CD4-positive, alpha-beta T cell treated with Interferon alpha-2 for 1 hour (primary cell): Measurements from ENCODE around the gene EPHB1.

ENCODE experiments used
- DNase-seq, 2 donors: peaks; one replicate each; pipeline ENCODE4 v3.0.0-alpha.2; 2020 to 2022

EPHB1 gene

DNA sequence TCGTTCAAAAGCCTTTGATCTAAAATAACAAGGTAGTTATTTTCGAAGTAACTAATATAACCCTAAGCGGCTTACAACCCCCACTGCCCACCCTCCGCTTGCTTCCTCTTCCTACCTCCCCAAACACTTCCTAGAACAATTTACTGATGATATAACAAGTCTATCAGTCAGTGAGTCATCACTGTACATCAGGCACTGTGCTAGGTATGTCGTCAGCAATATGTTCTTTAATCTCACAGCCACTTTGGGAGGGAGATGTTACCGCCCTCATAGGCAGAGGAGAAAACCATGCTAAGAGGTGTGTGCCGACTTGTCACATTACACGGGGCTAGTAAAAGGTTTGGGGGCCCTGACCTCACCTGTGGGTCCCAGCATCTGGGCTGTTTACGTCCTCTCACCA lies 381.8 kb downstream of the EPHB1 start:
- DNase-seq: no peak

DNA sequence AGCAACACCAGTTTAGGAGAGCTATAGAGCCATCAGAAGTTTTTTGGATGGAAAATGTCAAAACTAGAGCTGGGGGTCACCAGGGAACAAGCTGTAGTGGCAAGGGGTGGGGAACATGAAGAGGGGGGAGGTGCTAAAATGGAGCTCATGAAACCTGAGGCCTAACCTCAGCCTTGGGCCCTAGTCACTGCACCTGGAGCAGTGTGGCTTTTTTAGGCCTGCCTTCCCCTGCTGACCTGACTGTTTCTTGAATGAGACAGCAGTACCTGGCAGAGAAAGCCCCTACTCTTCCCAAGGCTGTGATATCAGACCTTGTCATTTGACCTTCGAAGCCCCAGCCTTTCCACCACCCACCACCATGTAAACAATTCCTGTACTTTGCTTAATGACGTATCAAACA lies 383.5 kb downstream of the EPHB1 start:
- DNase-seq: no peak

DNA sequence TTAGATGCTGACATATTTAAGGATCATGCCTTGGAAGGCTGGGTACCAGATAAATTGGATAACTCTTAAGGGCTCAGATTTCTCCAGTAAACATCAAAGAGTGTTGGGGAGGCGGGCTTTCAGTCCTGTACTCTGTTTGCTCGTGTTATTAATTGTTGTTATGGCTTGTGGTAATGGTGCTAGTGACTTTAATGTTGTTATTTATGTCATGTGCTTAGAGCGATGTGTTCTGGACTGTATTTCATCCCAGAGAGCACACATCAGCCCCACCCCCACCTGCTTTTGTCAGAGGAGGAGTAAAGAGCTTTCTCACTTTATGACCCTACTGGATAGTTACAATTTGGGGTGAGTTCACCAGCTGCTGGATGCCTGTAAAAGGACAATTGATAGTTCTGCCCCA lies 386.3 kb downstream of the EPHB1 start:
- no peak for DNase-seq

- DNase-seq: no peak
These were observed 387.4 kb downstream of the EPHB1 start for GRCh38 chr3:135182364-135182998.

DNA sequence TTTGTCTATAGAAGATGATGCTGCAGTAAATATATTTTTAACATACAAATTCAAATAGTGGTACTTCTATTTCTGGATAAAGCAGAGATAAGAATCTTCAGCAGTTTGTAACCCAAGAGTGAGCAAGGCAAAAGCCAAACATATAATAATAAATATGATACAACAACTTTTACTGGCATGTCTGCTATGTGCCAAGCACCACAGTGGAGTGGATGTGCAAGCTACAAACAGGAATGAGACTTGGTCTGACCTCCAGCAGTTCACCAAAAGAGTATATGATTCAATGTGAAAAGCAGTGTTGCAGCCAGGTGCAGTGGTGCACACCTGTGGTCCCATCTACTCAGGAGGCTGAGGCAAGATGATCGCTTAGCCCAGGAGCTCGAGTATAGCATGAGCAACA lies 395.6 kb downstream of the EPHB1 start:
- no peak for DNase-seq

DNA sequence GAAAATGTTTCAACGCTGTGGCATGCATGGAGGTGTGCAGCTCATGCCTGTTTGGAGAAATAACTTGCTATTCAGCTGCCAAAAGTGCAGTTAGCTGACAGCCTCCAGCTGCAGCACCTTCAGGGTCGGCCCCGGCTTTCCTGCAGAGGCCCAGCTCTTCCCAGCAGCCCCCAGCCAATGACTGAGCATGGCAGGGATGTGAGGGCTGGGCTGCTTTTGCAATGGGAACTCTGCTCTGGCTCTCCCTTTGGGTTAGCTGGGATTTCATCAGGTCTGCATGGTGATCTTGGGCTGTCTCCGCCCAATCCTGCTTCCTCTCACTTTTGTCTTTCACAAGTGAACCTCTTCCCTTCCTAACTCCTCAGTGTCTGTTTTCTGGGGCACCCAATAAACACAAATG lies 396.6 kb downstream of the EPHB1 start:
- DNase-seq: no peak

- DNase-seq: no peak
These were observed 397.9 kb downstream of the EPHB1 start for GRCh38 chr3:135192929-135193328.

DNA sequence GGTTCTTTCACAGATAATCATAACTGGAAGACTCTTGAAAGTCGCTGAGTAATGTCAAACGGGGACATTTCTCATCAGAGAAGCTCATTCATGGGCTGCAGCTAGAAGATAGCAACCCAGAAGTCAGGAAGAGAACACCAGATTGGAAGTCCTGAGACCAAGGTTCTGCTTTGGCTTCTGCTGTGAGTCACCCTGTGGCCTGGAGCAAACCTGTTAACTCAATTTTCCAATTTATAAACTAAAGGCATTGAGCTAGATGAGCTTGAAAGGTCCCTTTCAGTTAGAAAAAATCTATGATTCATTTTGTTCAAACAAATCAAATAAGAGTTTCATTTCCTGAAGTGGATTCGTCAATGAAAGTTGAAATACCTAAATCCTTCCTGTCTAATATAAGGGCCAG lies 402.2 kb downstream of the EPHB1 start:
- no peak for DNase-seq

- no peak for DNase-seq
These were observed 402.8 kb downstream of the EPHB1 start for GRCh38 chr3:135197856-135198255.

- DNase-seq: no peak
These were observed 404.1 kb downstream of the EPHB1 start for GRCh38 chr3:135199137-135199536.

- DNase-seq: no peak
These were observed 408.0 kb downstream of the EPHB1 start for GRCh38 chr3:135203026-135203425.

- DNase-seq: no peak
These were observed 418.2 kb downstream of the EPHB1 start for GRCh38 chr3:135213213-135213612.

GRCh38 chr3:135213822-135214221 lies 418.8 kb downstream of the EPHB1 start:
- DNase-seq: no peak

DNA sequence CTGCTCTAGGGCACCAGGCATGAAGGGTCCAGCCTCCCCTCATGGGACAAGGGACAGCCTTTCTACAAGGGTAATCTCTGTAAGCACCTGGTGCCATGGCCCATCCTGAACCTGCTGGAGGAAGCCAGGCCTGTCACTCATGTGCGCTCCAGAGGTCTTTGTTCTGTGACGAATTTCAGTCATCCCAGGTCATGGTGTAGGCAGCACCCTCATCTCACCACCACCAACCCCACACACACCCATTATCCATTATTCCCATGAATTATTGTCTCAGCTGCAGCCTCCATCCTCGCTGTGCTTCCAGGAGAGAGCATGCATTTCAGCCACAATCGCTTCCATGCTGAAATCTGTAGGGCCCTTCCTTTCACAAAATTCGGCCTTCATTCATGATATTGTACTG lies 419.3 kb downstream of the EPHB1 start:
- no peak for DNase-seq

- no peak for DNase-seq
These were observed 420.5 kb downstream of the EPHB1 start for GRCh38 chr3:135215516-135215915.

DNA sequence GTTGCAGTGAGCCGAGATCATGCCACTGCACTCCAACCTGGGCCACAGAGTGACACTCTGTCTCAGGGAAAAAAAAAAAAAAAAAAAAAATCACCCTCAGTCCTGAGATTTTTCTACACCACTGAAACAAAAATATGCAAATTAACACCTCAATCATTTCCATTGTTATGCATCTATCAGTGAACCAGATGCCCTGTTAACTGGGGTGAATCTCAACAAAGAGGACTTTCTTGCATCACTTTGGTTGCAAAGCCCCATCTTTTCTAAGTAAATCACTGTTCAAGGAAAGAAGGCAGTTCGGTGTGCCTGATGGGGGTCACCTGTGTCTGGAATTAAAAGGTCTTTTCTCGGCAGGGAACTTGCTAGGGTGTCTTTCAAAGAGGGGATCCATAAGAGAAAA lies 421.6 kb downstream of the EPHB1 start:
- DNase-seq: no peak

DNA sequence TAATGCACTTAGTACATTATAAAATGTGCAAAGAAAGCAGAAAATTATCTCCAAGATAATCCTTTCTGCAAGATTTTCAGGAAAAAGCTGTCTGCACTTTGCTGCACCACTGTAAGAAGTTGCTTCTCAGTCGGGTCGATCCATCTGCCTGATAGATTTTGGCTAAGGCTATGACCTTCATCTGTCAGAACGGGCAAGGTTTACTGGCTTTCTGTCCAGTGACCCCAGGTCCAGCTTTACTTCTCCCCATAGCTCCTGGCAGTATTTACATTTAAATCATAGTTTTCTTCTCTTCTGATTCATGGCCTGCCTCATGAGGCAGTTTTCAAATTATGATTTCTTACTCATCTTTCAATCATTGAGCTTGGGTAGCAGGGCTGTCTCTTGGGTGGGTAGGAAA lies 422.7 kb downstream of the EPHB1 start:
- no peak for DNase-seq

DNA sequence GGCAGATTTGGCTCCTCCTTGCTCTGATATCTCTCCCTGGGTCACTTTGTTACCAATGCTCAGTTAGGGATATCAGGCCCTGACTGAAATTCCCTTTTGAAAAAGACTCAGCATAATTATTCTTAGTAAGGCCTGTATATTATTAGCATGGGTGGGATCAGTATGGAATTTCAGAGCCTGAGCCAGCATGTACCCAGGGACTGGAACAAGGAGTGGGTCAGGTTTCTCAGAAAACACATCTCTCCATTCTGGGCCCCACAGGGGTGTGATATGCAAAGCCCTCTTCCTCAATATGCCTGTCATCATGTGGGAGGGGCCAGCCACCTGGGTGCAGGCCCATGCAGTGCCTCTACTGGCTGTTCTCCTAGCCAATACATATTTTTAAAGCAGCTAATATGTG lies 423.2 kb downstream of the EPHB1 start:
- no peak for DNase-seq

- DNase-seq: no peak
These were observed 423.7 kb downstream of the EPHB1 start for GRCh38 chr3:135218782-135219181.

DNA sequence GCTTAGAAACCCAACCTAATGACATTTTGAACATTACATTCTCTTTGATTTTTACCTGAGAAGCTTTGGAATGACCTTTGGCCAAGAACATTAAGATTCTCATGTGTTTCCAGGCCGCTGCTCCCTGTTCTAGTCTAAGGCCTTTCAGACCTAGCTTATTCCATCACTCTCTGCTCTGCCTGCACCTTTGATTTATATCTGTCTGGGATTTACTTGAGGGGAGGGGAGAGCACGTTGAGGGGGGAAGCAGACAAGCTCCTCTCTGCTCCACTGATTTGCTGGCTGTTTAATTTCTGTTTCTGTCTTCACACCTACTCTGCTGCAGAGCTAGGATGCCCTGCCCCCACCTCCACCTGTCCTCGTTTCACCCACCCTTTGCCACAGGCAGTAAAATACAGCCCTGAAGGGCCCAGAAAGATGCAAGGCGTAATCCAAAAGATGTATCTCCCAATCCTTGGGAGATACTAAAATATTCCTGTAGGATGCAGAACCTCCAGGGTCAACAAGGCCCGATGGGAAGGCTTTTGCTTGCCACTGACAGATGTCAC lies 429.8 kb downstream of the EPHB1 start:
- DNase-seq: no peak

DNA sequence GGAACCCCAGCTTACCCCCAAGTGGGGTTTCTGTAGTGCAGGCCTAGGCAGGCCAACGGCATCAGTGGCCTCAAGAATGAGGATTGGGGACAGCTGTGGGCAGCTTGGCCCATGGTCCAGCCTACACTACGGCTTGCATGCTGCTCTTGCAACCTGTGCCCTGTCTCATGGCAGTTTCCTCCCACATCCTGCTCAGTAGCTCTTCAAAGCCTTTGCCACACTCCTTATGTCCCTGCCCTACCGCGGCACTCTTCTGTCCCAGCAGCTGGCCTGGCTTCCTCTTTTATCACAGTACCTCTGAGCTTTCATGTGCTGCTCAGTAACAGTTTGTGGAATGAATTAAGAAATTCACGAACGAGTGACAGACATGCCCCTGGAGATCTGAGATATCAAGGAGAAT lies 431.0 kb downstream of the EPHB1 start:
- DNase-seq: no peak

- DNase-seq: no peak
These were observed 433.1 kb downstream of the EPHB1 start for GRCh38 chr3:135228201-135228600.

GRCh38 chr3:135229018-135229495 lies 434.0 kb downstream of the EPHB1 start:
- no peak for DNase-seq

DNA sequence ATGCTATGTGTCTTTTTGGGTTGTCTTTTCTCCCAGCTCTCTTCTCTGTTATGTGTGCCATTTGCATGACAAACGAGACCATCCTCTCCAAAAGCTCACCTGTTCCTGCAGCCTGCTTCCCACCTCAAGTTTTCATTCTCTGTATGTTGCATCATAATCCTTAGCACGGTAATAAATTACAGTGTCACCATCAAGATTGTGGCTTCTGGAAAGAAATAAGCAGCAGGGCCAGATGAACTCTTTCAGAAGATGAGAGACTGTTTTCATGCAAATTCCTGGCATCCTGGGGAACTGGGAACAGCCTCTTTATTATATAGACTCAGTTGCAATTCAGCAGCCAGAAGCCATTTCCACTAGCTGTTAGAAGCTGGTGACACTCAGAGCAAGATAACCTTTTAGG lies 436.7 kb downstream of the EPHB1 start:
- no peak for DNase-seq

DNA sequence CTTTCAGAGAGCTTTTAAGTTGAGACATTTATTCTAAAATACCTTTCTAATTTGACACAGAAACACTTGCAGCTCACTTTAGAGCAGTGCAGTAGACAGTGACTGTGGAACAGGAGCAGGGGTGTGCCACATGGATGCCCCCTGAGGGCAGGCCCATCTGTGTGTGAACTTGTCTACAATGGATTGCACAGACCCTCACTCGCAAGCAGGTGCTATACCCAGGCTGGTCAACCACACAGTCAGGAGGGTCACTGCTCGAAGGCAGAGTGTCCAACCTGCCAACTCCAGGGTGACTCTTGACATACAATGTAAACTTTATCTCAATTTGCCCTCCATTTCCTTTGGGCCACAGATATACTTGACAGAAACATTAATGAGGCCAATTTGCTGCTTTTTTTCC lies 437.2 kb downstream of the EPHB1 start:
- no peak for DNase-seq
